SK-N-MC (cell line): Measurements from ENCODE around the gene CCDC8.
A peak's percentile ranks its signal among the peaks of the same experiment; 100 is the strongest.
"Not testable (repeated sequence)": the region's sequence is repeated elsewhere in the genome, so short reads cannot be mapped to it uniquely, and the experiment has no call there.

ENCODE experiments used
- DNase-seq: peaks from one replicate; pipeline ENCODE4 v3.0.0-alpha.2; 2011; ENCODE audit warnings: low read depth, low spot score
- H3K27ac ChIP-seq: fragments of 200-600 bp; sonication (generic); 2 replicates; pipeline ENCODE4 v1.5.1; 2016; ENCODE audit warnings: mixed run types
- H3K36me3 ChIP-seq: fragments of 200-600 bp; sonication (generic); 2 replicates; pipeline ENCODE4 v1.6.1; 2017; ENCODE audit warnings: antibody characterized with exemption, low read length, mixed read lengths; ENCODE audit not compliant: insufficient read depth
- H3K4me3 ChIP-seq: fragments of 200-600 bp; sonication (generic); 2 replicates; pipeline ENCODE4 v1.5.1; 2016
- H3K9ac ChIP-seq: fragments of 200-600 bp; sonication (generic); 2 replicates; pipeline ENCODE4 v1.8.0; 2017; ENCODE audit warnings: mixed run types, mixed read lengths; ENCODE audit not compliant: insufficient read length
- H3K9me3 ChIP-seq: fragments of 200-600 bp; sonication (generic); 2 replicates; pipeline ENCODE4 v1.6.1; 2017; ENCODE audit warnings: low read depth, mild to moderate bottlenecking, antibody characterized with exemption, low read length, moderate library complexity, mixed read lengths
- EZH2 ChIP-seq: fragments of 200-600 bp; sonication (generic); IDR thresholded peaks from one replicate; pipeline ENCODE4 v1.6.1; 2017; ENCODE audit warnings: antibody characterized with exemption
- FOXP2 ChIP-seq: optimal IDR thresholded peaks from 2 replicates; pipeline ENCODE3; 2011; ENCODE audit warnings: mild to moderate bottlenecking, moderate library complexity; ENCODE audit not compliant: insufficient read depth; ENCODE audit errors: extremely low read length, control extremely low read depth
- POLR2AphosphoS5 ChIP-seq: IDR thresholded peaks from 2 replicates; pipeline ENCODE4 v1.6.1; 2012; ENCODE audit warnings: mild to moderate bottlenecking, low read depth, low read length, borderline replicate concordance

Gene CCDC8

DNA sequence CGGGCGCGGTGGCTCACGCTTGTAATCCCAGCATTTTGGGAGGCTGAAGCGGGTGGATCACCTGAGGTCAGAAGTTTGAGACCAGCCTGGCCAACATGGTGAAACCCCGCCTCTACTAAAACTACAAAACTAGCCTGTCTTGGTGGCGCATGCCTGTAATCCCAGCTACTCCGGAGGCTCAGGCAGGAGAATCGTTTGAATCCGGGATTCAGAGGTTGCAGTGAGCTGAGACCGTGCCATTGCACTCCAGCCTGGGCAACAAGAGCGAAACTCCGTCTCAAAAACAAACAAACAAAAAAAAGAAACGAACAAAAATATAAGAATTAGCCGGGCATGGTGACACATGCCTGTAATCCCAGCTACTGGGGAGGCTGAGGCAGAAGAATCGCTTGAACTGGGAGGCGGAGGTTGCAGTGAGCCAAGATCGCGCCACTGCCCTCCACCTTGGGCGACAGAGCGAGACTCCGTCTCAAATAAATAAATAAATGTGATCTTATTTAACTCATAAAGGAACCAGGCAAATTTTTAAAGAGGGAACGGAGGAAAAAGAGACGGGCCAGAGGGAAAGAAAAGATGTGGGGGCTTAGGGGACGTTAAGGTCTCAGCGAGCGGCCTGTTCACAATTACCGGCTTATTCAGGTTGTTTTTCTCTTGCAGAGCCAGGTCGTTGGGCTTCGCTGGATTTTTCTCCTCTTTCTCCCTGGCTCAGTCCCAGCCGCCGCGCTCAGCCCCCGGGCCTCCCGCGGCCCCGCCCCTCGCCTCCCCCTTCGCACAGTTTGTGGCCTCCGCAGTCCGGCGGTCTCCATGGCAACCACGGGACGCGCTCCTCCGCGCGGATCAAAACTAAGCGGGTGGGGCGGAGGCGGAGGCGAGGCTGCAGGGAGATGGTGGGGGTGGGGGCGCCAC lies 2.7 kb upstream of the CCDC8 start:
- DNase-seq, H3K36me3 ChIP-seq, H3K9me3 ChIP-seq: not testable (repeated sequence)
- H3K9ac ChIP-seq: peak overlapping the region; percentile 47
- peak overlapping the region; percentile 74 for H3K4me3 ChIP-seq
- H3K27ac ChIP-seq: peak overlapping the region; percentile 55
- peak; percentile 41; the same call in 1 of the 2 replicates for TF ChIP-seq POLR2AphosphoS5

DNA sequence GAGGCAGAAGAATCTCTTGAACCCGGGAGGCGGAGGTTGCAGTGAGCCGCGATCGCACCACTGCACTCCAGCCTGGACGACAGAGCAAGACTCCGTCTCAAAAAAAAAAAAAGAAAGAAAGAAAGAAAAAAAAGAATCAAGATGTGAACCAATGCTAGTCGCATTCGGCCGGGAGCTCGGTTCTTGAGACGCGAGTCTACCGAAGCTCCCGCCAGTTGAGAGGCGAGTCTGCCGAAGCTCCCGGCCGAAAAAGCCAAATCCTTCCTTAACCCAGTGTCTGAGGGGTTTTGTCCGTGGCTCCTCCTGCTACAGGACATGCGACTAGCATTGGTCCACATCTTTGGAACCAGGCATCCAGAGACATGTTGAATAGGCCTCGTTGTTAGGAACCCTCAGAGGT lies 1.5 kb upstream of the CCDC8 start:
- not testable (repeated sequence) for DNase-seq, H3K9me3 ChIP-seq, H3K4me3 ChIP-seq, H3K9ac ChIP-seq
- Histone ChIP-seq H3K27ac (0 out of 2 replicates have a peak overlapping the region, but pooled peaks have one; percentile 46), H3K36me3 (peaks cover 15% of the 10 kb centered on the region)

DNA sequence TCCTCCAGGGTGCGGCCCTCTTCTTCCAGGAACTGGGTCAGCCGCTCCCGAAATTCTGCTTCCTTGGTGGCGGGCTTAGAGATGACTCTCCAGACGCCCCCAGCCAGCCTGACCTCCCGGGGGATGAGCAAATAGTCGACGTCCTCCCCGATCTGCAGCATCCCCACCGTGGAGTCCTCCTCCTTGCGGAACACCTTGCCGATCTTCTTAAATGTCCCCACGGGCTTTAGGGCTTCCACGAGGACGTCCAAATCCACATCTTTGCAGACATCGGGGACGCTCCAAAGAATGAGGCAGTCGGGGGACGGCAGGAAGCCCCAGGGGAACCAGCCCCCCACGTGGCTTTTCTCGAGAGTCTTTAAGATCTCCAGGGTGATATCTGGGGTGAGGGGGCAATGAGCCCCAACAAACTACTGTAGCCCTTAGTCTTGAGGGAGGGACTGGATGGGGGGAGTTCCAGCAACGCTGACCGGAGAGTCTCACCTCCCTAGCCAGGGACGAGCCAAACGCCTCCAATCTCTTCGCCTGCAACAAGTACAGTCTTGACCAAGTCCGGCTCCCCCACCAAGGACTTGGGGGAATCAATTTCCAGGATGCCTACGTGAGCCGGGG lies 608 bp downstream of the CCDC8 start:
- Histone ChIP-seq H3K27ac (peak overlapping the region; percentile 25; the same call in 1 of the 2 replicates), H3K36me3 (peaks cover 15% of the 10 kb centered on the region), H3K9ac (peak overlapping the region; percentile 87), H3K9me3 (no peaks in the 10 kb centered on the region), H3K4me3 (peak overlapping the region; percentile 94)
- DNase-seq: no peak
- TF ChIP-seq EZH2 (no peak), POLR2AphosphoS5 (no peak), FOXP2 (no peak)

DNA sequence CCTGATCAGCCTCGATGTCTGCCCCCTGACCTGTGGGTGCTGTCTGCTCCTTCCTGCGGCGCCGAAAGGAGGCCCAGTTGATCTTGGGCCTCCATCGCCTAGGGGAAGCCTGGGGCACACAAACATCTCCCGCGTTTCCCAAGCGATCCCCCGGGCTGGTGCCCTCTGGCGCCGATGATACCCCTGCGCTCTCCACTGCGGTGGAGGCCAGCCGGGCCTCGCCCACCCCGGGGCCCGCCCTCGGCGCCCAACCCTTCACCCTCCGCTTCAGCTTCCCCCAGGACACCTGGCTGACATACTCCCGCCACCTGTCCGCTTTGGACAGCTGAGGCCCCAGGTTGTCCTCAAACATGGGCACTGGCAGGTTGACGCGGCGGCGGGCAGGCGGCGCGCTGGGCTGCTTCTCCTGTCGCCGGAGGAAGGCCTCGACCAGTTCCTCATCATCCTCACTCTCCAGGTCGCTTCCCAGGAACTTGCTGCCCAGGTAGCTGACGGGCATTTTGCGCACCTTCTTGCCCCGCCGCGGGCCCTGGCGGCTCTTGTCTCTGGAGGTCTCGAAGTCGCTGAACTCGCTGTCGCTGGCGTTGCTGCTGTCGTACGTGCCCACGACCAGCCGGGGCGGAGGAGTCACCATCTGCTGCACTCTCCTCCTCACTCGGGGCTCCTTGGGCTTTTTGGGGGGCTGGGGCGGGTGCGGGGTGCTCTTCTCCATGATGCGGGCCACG lies 1.3 kb downstream of the CCDC8 start:
- no peak for TF ChIP-seq FOXP2
- no peak for TF ChIP-seq EZH2
- no peak for TF ChIP-seq POLR2AphosphoS5
- peaks cover 15% of the 10 kb centered on the region for H3K36me3 ChIP-seq
- H3K27ac ChIP-seq: peak overlapping the region; percentile 25; the same call in 1 of the 2 replicates
- no peaks in the 10 kb centered on the region for H3K9me3 ChIP-seq
- peak overlapping the region; percentile 87 for H3K9ac ChIP-seq
- H3K4me3 ChIP-seq: peak overlapping the region; percentile 94
- DNase-seq: no peak

DNA sequence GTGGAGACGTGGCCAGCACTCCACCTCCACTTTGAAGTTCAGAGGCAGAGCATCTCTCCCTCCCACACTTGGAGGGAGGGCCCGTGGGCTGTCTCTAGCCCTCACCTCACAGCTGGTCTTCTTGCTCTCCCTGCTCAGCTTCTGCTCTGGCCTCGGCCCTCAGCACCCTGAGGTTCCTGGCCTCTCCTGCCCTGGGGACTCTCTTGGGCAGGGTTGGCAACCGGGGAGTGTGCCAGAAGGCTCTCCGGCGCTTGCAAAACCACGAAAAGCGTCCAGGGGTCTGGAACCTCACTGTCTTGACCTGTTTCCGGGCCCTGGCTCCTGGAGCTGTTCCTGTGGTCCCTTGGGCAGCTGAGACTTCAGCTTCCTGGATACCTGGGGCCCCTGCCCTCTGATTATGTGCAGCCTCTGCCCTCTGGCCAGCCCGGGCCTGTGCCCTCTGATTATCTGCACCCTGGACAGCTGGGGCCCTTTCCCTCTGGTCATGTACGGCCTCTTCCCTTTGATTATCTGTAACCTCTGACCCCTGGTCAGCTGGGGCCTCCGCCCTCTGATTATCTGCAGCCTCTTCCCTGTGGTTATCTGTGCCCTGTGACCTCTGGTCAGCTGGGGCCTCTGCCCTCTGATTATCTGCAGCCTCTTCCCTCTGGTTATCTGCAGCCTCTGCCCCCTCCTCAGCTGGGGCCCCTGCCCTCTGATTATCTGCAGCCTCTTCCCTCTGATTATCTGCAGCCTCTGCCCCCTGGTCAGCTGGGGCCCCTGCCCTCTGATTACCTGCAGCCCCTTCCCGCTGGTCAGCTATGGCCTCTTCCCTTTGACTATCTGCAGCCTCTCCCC lies 2.1 kb downstream of the CCDC8 start:
- peak overlapping the region; percentile 54 for H3K27ac ChIP-seq
- DNase-seq: no peak
- peak overlapping the region; percentile 87 for H3K9ac ChIP-seq
- H3K9me3 ChIP-seq: no peaks in the 10 kb centered on the region
- peak overlapping the region; percentile 94 for H3K4me3 ChIP-seq
- H3K36me3 ChIP-seq: peaks cover 15% of the 10 kb centered on the region
- no peak for TF ChIP-seq FOXP2
- no peak for TF ChIP-seq POLR2AphosphoS5
- TF ChIP-seq EZH2: no peak

DNA sequence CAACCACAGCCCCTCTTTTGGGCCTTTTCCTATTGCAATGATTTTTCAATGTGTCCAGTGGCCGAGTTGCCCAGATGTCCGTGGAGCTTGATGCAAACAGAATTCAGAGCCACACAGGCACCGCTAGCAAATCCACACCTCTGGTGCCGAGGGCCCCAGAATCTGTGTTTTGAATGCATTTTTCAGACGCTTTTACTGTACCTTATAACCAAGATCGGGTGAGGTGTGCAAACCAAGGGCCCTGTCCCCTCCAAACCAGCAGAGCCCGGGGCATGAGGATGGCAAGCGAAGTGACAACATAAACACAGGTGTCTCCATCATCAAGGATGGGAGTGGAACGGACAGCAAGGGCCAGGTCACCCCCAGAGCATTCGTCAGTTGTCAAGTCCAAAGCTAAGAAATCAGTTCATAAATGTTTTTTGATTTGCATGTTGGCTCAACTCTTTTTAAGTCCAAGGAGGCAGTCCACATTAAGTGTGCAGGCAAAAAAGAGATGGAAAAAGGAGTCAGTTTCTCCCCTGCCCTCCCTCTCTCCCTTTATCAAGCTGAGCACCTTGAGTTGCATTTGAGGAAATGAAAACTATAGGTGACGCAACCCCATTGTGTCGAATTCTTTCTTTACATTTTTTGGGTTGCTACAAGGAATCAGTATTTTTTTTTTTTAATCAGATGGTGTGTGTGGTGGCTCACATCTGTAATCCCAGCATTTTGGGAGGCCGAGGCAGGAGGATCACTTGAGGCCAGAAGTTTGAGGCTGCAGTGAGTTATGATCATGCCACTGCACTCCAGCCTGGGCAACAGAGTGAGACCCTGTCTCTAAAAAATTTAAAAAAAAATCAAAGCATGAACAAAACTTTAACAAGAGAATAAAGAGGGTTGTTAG lies 2.9 kb downstream of the CCDC8 start:
- H3K36me3 ChIP-seq: peaks cover 15% of the 10 kb centered on the region
- peak overlapping the region; percentile 54 for H3K27ac ChIP-seq
- DNase-seq: no peak
- H3K9ac ChIP-seq: no peak overlapping the region
- H3K4me3 ChIP-seq: peak overlapping the region; percentile 94
- TF ChIP-seq EZH2 (no peak), FOXP2 (no peak), POLR2AphosphoS5 (no peak)
- no peaks in the 10 kb centered on the region for H3K9me3 ChIP-seq

DNA sequence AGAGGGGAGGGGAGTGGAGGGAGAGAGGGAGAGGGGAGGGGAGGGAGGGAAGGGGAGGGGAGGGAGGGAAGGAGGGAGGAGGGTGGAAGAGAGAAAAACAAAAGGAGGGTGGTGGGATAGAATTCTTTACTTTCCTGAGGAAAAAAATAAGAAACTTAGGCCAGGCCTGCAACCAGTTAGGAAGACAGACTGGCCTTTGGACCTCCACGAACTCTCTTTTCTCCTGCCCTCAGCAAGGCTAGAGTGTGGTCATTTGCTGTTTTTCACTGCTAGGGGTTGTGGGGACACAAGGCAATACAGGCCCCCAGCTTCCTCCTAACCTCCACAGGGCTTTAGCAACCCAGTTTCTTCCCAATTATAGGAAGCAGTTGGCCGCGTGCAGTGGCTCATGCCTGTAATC lies 4.2 kb downstream of the CCDC8 start:
- TF ChIP-seq POLR2AphosphoS5: no peak
- TF ChIP-seq FOXP2: no peak
- no peak for TF ChIP-seq EZH2
- DNase-seq: no peak
- Histone ChIP-seq H3K4me3 (peak overlapping the region; percentile 42; the same call in 1 of the 2 replicates), H3K27ac (peak overlapping the region; percentile 82), H3K36me3 (peaks cover 15% of the 10 kb centered on the region), H3K9ac (no peak overlapping the region), H3K9me3 (no peaks in the 10 kb centered on the region)
